Central memory CD8-positive, alpha-beta T cell (primary cell): ENCODE results near the gene SCN10A.

Experiments used
- ATAC-seq: fragments of 150-1000 bp; cut with Tn5 transposase; replicated peaks from 2 replicates; pipeline ENCODE4 v1.10.0; 2022; ENCODE audit warnings: mild to moderate bottlenecking, moderate FRiP score, moderate number of reproducible peaks; ENCODE audit not compliant: poor library complexity, severe bottlenecking; ENCODE audit errors: extremely low read depth
- DNase-seq, 2 donors: peaks; one replicate each; pipeline ENCODE4 v3.0.0; 2021; ENCODE audit warnings: low spot score in 2 of 2
- H3K27ac Mint-ChIP-seq: one replicate; pipeline ENCODE4 v1.8.0; 2022; ENCODE audit warnings: low read depth, mild to moderate bottlenecking, moderate library complexity, mixed read lengths
- H3K27me3 Mint-ChIP-seq: one replicate; pipeline ENCODE4 v1.8.0; 2022; ENCODE audit warnings: mixed read lengths
- H3K36me3 Mint-ChIP-seq: one replicate; pipeline ENCODE4 v1.8.0; 2022; ENCODE audit warnings: mild to moderate bottlenecking, moderate library complexity, mixed read lengths; ENCODE audit not compliant: insufficient read depth
- H3K4me1 Mint-ChIP-seq: one replicate; pipeline ENCODE4 v1.8.0; 2022; ENCODE audit warnings: mixed read lengths
- H3K4me3 Mint-ChIP-seq: one replicate; pipeline ENCODE4 v1.8.0; 2022; ENCODE audit warnings: mild to moderate bottlenecking, moderate library complexity, mixed read lengths
- H3K9me3 Mint-ChIP-seq: one replicate; pipeline ENCODE4 v1.8.0; 2022; ENCODE audit warnings: mixed read lengths

Gene SCN10A

DNA sequence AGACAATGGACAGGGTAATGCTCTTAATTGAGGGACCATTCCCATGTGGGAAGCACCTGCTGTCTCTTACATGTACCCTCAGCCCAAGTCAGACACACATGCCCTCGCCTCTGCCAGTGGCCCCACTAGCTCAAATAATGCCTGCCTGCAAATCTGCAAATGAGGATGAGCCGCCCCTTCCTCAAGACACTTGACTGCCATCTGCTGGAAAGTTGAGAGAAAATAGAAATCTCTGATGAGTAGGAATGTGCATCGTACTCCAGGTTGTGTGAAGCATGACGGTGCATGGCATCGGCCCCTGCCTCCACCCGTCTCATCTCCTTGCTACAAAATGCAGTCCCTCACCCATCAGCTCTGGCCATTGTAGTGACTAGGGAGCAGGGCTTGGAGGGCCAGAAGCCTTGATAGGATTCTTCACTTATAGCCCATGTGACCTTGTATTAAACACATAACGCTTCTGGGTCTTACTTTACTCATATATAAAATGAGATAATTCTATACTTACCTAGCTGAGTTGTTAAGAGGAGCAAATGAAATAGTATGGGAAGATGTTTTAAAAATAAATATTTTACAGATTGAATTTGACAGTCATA lies 160.2 kb downstream of the SCN10A start:
- peaks cover 2% of the 10 kb centered on the region for H3K36me3 Mint-ChIP-seq
- H3K27me3 Mint-ChIP-seq: peaks cover 63% of the 10 kb centered on the region
- no peak for DNase-seq
- H3K9me3 Mint-ChIP-seq: no peaks in the 10 kb centered on the region
- H3K4me1 Mint-ChIP-seq: no peaks in the 10 kb centered on the region
- ATAC-seq: no peak
- H3K4me3 Mint-ChIP-seq: no peak overlapping the region
- no peak overlapping the region for H3K27ac Mint-ChIP-seq

DNA sequence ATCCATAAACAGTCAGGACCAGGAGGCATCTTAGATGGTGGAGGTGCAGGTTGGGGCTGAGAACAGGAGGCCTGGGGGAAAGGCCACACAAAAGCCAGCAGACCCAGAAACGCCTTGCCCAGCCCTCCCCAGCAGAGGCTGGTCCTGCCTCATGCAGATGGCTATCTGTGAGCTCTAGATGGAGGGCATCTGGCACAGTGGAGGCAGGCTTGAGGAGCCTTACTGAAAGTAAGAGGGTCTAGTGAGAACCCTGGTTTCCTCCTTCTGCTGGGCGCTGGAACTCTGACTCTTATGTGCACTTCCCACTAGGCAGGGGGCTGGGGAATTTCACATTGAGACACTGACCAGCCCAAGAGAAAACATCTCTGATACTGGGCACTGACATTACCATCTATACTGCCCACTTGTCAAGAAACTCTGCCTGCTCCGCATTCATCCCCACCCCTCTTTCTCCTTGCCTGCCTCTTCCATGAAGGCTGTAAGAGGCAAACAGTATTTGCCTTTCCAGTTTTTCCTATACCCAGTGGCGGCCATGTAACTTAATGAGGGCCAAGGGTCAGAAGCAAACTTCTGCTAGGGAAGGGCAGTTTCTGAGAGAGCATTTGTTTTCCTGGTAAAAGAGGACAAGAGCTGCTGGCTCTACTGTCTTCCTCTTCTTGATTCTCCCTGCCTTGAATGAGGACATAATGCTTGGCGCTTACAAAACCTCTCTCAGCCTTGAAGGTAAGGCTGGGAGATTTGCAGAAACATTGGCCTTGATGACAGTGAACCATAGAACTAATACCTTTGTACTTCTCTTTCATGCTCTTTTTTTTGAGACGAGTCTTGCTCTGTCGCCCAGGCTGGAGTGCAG lies 162.1 kb downstream of the SCN10A start:
- Mint-ChIP-seq H3K4me1 (no peaks in the 10 kb centered on the region), H3K4me3 (no peak overlapping the region), H3K9me3 (no peaks in the 10 kb centered on the region), H3K36me3 (peaks cover 2% of the 10 kb centered on the region), H3K27ac (no peak overlapping the region), H3K27me3 (peaks cover 51% of the 10 kb centered on the region)
- no peak for ATAC-seq
- no peak for DNase-seq

- H3K36me3 Mint-ChIP-seq: peaks cover 2% of the 10 kb centered on the region
- H3K27ac Mint-ChIP-seq: no peak overlapping the region
- no peaks in the 10 kb centered on the region for H3K9me3 Mint-ChIP-seq
- H3K27me3 Mint-ChIP-seq: peaks cover 44% of the 10 kb centered on the region
- H3K4me1 Mint-ChIP-seq: peaks cover 5% of the 10 kb centered on the region
- DNase-seq (no peak), ATAC-seq (no peak)
- H3K4me3 Mint-ChIP-seq: no peak overlapping the region
These were observed 163.1 kb downstream of the SCN10A start for GRCh38 chr3:38652934-38653333.

- H3K27ac Mint-ChIP-seq: no peak overlapping the region
- peak; percentile 50 for DNase-seq
- ATAC-seq: peak; percentile 40
- H3K4me1 Mint-ChIP-seq: peaks cover 5% of the 10 kb centered on the region
- no peaks in the 10 kb centered on the region for H3K9me3 Mint-ChIP-seq
- H3K27me3 Mint-ChIP-seq: peaks cover 28% of the 10 kb centered on the region
- no peak overlapping the region for H3K4me3 Mint-ChIP-seq
- peaks cover 2% of the 10 kb centered on the region for H3K36me3 Mint-ChIP-seq
These were observed 164.7 kb downstream of the SCN10A start for GRCh38 chr3:38651153-38651789.

DNA sequence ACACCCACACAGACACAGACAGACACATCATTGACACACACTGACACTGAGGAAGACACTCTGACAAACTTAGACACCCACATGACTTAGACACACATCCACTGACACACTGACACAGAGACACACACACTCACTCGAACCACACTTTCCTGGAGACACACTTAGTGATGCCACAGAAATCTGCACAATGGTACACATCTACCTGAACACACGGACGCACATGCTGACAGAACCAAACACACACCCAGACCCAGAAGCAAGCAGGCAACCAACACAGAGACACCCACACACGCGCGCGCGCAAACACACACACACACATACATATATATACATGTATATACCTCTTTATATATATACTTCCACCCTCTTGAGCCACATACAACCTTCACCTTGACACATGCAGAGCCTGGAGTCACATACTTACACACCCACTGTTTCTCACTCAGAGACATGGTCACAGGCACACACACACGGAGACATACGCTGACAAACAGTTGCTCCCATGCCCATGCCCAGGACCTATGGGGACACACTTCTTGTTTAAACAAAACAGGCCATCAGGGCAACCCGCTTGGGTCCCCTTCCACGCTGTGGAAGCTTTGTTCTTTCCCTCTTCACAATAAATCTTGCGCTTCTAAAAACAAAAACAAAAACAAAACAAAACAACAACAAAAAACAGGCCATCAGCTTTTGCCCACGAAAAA lies 165.6 kb downstream of the SCN10A start:
- Mint-ChIP-seq H3K27ac (no peak overlapping the region), H3K9me3 (no peaks in the 10 kb centered on the region), H3K4me1 (peaks cover 5% of the 10 kb centered on the region), H3K4me3 (no peak overlapping the region), H3K27me3 (peaks cover 20% of the 10 kb centered on the region), H3K36me3 (peaks cover 2% of the 10 kb centered on the region)
- ATAC-seq (peak; percentile 4), DNase-seq (peak in 1 of 2 donors; percentile 8)

DNA sequence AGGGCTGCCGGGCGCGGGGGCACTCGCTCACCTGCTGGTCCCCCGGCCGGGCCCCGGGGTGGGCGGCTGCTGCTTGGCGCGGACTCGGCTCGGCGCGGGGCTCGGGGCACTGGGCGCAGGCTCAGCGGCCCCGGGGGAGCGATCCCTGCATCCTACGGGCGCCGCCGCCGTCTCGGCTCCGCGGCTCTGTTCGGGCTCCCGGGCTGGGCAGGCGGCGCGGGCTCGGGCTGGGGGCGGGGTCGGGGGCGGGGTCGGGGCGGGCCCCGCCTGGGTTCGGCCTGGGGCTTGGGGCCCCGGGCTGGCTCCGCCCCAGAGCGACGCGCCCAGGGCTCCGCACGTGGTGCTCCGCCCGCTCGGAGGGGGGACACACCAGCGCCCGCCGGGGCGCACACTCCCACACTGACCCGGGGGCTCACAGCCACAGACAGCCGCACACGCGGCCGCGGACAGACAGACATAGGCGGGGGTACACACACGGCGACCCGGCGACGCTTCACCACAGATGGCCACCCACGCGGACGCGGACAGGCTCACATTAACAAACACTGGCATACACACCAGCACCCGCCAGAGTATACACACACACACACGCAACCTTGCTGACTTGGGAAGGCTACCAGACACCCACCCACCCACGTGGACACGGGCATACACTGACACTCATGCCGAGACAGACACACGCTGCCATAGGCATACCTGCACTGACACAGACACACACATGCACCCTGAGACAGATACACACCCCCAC lies 166.3 kb downstream of the SCN10A start, which contains the start of gene SCN5A:
Gene SCN5A (minus strand): TSS at position 188 of the 748 bp plus-strand sequence. CDS start 16,380 bp downstream, outside the sequence.
- H3K4me3 Mint-ChIP-seq: no peak within 1 kb of the TSS
- H3K27me3 Mint-ChIP-seq: peaks cover 19% of the 10 kb centered on the region
- DNase-seq (peak in 1 of 2 donors; percentile 6), ATAC-seq (peak; percentile 57)
- H3K27ac Mint-ChIP-seq: no peak within 1 kb of the TSS
- H3K36me3 Mint-ChIP-seq: no peaks in the 10 kb centered on the region
- H3K9me3 Mint-ChIP-seq: no peaks in the 10 kb centered on the region
- H3K4me1 Mint-ChIP-seq: peaks cover 5% of the 10 kb centered on the region

GRCh38 chr3:38648659-38649499 lies 167.1 kb downstream of the SCN10A start:
- Mint-ChIP-seq H3K27ac (no peak overlapping the region), H3K4me3 (no peak overlapping the region), H3K27me3 (peaks cover 19% of the 10 kb centered on the region), H3K4me1 (peaks cover 5% of the 10 kb centered on the region), H3K9me3 (no peaks in the 10 kb centered on the region), H3K36me3 (no peaks in the 10 kb centered on the region)
- ATAC-seq (peak; percentile 10), DNase-seq (peak in 1 of 2 donors; percentile 9)

DNA sequence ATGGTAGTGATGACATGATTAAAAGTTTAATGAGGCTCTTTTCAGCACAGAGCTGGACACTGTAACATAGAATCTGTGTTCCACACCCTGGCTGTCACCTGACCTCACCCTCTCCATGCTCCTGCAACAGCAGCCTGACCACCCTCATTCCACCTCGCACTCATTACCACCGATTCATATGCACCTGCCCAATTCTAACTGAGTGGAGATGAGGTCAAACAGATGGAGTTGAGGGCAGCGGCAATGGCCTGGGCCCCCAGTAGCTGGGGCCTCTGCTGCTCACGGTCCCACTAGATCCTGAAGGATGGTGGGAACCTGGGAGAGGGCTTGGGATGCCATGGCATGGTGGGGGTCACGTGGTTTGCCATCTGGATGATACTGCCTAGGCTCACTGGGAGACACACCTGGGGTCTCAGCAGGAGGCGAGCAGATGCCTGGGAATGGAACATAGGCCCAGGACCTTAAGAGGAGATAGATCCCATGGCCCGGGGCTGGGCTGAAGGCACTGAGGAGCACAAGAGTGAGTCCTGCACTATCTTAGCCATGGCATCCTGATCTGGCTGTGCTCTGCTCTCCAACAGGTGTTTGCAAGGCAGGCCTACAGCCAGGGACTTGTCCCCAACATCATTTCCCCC lies 167.9 kb downstream of the SCN10A start:
- peaks cover 13% of the 10 kb centered on the region for H3K27me3 Mint-ChIP-seq
- DNase-seq: no peak
- no peak overlapping the region for H3K27ac Mint-ChIP-seq
- no peaks in the 10 kb centered on the region for H3K9me3 Mint-ChIP-seq
- H3K4me3 Mint-ChIP-seq: no peak overlapping the region
- H3K4me1 Mint-ChIP-seq: peaks cover 5% of the 10 kb centered on the region
- ATAC-seq: no peak
- H3K36me3 Mint-ChIP-seq: no peaks in the 10 kb centered on the region

DNA sequence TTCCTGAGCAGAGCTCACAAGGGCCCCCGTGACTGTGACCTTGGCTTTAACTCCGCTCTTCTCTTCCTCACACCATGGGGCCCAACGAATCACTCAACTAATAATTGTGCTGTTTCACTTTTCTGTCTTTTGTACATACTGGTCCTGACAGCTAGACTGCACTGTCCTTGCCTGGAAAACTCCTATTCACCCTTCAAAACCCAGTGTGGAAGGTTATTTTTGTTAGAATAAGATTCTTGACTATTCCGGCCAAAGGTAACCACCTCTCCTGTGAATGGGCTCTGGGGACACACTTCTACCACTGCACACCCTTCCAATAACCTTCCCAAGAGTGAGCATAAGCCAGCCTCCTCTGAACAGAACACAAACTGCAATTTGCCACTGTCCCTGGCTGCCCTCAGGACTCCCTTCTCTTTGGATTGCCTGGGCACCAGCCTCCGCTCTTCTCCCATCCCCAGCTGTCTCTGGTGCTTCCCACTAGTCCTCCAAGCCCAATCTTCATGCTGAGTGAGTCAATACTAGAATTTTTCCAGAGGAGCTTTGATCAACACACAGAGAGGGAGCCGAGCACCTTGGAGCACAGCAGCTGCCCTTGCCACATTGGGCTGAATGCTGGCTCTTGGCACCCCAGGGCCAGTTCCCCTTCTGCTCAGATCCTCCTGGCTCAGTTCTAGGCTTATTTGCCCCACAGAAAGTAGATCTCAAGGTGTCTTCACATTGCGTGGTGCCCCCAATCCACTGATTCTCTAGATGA lies 168.6 kb downstream of the SCN10A start:
- H3K9me3 Mint-ChIP-seq: no peaks in the 10 kb centered on the region
- DNase-seq: no peak
- peaks cover 6% of the 10 kb centered on the region for H3K27me3 Mint-ChIP-seq
- no peaks in the 10 kb centered on the region for H3K36me3 Mint-ChIP-seq
- no peak for ATAC-seq
- H3K27ac Mint-ChIP-seq: no peak overlapping the region
- H3K4me1 Mint-ChIP-seq: peaks cover 5% of the 10 kb centered on the region
- no peak overlapping the region for H3K4me3 Mint-ChIP-seq
